ENCODE results near the gene C15orf39.
A peak's percentile ranks its signal among the peaks of the same experiment; 100 is the strongest.
"Not testable (repeated sequence)": the region's sequence is repeated elsewhere in the genome, so short reads cannot be mapped to it uniquely, and the experiment has no call there.

C15orf39 gene

GRCh38 chr15:75201616-75202250 is at the start of gene C15orf39:
TSS of gene C15orf39 (plus strand) at chr15:75201882. CDS start at chr15:75206049, 4,167 bp downstream.
- DNase-seq (ENCODE audit: low spot score): peak; percentile 89

DNA sequence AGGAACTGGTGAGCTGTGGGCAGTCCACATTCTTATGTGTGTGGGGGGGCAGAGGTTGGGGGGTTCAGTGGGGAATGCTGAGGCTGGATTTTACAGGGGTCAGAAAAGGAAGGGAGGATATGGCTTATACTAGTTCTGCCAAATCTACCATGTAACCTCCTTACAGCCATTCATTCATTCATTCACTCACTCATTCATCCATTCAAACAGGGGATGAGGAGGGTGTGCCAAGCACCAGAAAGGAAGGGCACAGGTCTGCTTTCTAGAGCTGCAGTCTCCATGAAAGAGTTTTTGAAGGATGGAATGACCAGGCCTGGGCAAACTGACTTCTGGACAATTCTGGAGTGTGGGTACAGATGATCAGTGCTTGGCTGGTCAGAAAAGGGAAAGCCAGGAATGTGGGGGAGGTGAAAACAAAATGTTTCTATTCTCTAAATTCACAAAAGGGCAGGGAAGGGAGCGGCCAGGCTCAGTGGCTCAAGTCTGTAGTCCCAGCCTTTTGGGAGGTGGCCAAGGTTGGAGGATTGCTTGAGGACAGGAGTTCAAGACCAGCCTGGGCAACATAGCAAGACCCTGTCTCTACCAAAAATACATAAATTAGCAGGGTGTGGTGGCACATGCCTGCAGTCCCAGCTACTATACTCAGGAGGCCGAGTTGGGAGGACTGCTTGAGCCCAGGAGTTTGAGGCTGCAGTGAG is 49.2 kb upstream of the C15orf39 start:
- DNase-seq (ENCODE audit: low spot score): no peak

GRCh38 chr15:75153087-75153486 is 48.6 kb upstream of the C15orf39 start:
- peak; percentile 41 for DNase-seq (ENCODE audit: low spot score)

DNA sequence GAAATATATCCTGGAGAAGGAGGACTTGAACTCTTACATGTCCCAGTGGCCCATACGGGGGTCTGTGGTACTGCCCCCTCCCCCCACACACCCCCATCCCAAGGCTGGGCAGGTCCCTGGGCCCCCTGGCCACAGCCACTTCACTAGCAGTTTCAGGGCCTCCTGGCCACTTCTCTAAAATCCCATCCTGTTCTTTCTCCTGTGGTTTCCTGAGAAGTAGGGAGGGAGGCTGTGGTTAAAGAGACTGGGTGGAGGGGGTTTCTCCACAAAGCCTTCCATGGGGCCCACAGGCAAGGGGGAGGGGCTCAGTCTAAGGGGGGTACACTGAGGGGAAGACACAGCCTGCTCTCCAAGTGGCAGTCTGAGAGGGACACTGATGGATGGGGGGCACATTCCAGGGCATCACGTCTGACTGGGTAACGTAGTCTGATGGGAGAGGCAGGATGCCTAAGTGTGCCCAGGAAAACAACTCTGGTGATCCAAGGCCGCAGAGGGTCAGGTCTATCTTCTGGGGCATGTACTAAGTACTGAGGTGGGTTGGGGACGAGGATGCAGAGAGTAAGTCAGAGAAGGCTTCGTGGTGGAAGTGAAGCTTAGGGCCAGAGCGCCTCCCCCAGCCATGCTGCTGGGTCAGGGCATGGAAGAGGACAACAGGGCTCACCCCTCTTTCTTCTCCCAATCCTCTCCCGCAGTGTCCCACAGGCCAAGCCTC is 48.0 kb upstream of the C15orf39 start:
- DNase-seq (ENCODE audit: low spot score): no peak

DNA sequence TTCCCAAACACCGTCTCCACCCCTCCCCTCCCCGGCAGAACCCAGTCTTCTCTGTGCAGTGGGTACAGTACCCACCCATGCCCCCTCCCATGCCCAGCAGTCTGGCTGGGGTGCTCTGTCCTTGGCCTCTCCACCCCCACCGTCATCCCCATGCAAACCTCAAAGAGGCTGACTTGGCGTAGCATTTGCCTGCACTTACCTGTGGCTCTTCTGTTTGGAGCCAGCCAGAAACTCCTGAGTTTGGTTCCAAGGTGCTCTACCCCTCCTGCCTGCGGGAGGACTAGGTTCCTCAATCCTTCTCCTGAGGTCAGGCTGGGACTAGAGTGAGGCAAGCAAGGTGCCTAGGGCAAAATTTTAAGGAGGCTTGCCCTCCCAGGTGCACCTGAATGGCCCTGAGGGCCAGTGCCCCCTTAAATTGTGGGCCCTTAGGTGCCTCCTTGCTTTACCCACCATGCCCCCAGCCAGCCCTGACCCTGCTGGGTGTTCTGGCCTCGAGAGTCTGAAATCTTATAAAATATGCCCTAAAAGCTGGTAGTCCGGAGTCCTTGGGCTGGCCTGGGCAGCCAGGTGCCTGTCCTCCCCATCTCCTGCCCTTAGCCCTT is 47.1 kb upstream of the C15orf39 start:
- DNase-seq (ENCODE audit: low spot score): no peak

DNA sequence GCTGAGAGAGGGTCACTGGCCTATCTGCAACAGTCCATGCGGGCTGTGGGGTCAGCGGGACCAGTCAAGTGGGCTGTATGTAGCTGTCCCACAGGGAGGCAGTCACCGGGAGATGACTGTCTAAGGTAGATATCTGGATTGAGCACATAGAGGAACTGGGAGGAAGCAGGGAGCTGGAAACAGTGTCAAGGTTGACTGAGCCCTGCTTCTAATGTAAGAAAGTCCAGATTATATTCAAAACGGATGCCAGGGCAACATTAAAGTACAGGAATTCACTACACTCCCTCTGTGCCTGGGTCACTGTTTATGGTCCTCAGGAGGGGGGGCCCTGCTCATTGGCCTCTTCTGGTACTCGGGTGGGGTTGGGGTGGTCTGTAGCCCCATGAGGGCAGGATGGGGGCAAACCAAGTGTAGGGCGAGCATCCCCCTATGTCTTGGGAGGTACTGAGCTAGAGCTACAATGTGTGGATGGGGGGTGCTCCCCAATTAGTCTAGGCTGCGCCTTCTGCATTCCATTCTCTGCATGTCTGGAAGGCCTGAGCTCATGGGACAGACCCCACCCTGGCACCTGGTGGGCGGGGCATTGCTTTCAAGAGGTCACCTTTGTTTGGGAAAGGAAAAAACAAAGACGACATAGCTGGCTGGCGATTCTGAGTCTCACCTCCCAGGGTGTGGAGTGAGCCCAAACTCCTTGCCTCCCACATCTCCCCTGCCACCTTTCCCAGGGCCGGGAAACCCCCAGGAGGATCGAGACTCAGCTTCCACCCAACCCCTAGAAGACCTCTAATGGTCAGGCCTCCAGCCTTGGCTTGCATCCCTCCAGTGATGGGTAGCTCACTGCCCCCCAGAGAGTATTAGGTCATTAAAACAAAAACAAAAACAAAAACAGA is 45.1 kb upstream of the C15orf39 start:
- DNase-seq (ENCODE audit: low spot score): peak; percentile 23

DNA sequence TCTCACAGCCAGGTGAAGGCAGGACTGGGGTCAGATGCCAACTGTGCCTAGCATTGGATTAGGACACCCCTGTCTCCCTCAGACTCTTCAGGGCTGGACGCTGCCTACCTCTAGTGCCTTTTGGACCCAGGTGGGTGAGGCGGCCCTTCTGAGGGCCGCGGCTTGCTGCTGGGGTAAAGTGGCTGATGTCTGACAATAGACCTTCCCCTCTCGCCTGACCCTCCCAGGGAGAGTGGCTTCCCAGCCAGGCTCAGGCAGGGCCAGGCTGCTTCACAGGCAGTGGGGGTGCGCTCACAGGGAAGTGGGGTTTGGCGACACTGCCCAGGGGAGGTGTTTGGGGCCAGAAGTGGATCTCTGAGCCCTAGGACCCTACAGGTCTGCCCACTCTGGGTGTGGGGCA is 43.3 kb upstream of the C15orf39 start:
- DNase-seq (ENCODE audit: low spot score): no peak

GRCh38 chr15:75159244-75159643 is 42.4 kb upstream of the C15orf39 start:
- no peak for DNase-seq (ENCODE audit: low spot score)

- DNase-seq (ENCODE audit: low spot score): no peak
Observed at GRCh38 chr15:75161106-75161916, 40.4 kb upstream of the C15orf39 start.

DNA sequence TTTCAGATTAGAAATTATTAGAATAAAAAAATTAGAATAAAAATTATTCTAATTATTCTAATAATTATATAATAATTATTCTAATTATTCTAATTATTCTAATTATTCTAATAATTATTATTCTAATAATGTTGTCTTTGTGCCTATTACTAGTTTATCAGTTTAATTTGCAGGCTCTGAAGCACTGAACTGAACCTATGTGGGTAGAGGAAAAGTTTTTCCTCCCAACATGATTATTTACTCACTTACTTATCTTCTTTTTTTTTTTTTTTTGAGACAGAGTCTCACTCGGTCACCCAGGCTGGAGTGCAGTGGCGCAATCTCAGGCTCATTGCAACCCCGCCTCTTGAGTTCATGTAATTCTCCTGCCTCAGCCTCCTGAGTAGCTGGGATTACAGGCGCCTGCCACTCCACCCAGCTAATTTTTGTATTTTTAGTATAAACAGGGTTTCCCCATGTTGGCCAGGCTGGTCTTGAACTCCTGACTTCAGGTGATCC is 39.7 kb upstream of the C15orf39 start:
- DNase-seq (ENCODE audit: low spot score): no peak

- DNase-seq (ENCODE audit: low spot score): no peak
Observed at GRCh38 chr15:75163150-75163564, 38.5 kb upstream of the C15orf39 start.

DNA sequence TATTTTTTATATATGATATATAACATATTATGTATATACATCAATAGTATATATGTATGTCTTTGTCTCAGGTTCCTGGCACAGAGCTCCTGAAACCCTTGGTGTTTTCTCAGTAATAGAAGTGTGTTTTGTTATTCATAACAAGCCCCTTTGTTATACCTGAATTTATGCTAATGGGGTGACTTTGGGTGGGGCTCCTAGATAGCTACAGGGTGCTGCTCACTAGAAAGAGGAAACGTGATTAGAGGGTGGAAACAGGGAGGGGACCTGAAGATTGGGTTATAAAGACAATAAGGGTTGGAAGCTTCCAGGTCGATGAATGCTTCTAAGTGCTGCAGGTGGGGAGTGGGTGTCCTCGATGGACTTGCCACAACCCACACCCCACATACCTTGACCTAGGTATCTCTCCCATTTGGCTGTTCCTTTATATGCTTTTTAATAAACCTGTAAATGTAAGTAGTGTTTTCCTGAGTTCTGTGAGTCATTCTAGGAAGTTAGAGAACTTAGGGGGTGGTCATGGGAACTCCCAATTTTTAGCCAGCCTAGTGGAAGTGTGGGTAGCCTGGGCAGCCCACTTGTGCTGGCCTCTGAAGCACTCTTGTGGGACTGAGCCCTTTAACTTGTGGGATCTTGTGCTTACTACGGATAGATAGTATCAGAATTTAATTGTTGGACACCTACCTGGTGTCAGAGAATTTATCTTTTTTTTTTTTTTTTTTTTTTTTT is 36.9 kb upstream of the C15orf39 start:
- DNase-seq (ENCODE audit: low spot score): no peak

DNA sequence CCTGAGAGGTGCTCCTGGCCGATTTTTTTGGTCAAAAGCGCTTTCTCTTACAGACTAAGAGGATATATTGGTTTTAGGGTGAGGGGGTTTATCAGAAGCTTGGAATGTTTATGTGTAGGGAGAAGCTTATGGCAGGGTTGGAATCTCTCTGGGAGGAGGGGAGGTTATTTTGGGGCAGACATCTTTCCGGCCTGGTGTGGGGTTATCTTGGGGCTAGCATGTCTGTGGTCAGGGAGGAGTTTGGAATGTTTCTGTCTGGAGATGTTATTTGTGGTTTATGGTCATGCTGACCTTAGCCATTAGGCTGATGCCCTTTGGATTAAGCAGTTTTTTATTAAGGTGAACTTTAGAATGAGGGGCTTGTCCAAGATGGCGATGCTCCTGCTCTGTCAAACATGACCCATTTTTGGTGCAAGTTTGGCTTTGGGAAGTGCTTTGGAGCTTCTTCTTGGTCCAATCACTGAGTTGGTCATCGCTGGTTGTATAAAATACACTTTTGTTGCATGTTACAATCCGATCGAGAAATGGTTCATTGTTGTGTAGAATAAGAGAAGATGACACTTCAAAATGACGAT is 35.1 kb upstream of the C15orf39 start:
- not testable (repeated sequence) for DNase-seq (ENCODE audit: low spot score)

GRCh38 chr15:75167588-75168350 is 33.9 kb upstream of the C15orf39 start:
- DNase-seq (ENCODE audit: low spot score): no peak

DNA sequence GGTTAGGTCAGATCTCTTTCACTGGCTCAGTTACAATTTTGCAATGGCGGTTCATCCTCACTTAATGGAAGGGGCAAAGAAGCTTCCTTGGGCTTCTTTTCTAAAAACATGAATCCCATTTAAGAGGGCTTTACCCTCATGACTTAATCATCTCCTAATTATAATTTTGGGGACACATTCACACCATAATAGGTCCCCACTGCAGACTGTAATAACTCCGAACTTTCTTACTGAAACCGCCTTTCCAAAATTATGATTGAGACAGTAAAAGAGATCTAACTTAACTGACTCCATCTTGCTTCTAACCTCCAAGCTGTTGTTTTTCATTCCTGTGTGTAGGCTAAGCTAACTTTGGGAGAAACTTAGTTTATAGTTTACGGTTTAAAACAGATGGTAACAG is 33.3 kb upstream of the C15orf39 start:
- DNase-seq (ENCODE audit: low spot score): no peak

GRCh38 chr15:75170203-75170602 is 31.5 kb upstream of the C15orf39 start:
- no peak for DNase-seq (ENCODE audit: low spot score)

- peak; percentile 41 for DNase-seq (ENCODE audit: low spot score)
Observed at GRCh38 chr15:75170711-75171341, 30.9 kb upstream of the C15orf39 start.

DNA sequence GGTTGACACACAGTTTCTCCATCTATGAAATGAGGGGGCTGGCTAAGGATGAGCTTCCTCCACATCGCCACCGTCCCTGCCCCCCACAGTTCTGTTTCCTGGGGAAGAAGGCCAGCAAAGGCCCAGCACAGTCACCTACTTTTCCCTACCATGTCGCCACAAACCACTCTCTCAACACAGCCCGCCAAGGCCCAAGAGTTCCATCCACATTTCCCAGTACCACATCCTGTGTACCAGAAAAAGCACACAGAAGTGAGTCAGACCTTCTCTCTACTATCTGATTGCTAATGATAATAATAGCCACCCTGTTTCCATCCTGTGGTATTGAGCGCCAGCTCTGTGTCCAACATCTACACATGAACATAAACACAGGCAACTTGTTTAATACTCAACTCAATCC is 30.3 kb upstream of the C15orf39 start:
- no peak for DNase-seq (ENCODE audit: low spot score)

Data from LoVo (cell line).